Measurements from ENCODE around the gene GATAD1. TPM values are rescaled to one million over a fixed set of nuclear protein-coding genes. Genes with fewer than 3 reads are reported as not detected.

The GATAD1 gene
- total and polyA plus RNA-seq, 2 experiments from 2014 or later: 15.4 to 30.8 TPM

DNA sequence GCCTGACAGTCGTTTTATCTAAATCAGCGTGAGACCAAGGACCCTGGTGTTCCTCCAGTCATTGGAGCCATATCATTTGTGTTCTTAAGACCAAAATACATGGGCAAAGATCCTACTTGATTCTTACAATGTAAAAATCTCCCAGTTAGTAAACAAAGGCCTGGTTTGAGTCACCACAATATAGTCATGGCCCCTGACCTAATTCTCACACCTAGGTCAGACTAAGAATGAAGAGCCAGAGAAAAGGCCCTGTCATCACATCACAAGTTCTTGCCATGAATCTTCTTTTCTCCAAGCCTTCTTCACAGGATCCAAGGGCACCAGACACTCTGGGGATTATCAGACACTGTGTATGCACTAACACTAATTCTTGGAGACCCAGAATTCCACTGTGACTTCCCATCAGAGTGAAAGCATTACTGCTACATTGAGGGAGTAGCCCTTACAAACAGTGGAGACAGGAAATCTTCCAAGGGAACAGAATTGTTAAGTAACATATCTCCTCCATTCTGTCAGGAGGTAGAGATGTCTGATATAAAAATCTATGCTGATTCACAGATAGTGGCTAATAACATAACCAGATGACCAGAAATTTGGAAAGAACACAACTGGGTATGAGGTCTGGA, 38.1 kb downstream of the GATAD1 start (continued):
- TF ChIP-seq, protein P1, sequence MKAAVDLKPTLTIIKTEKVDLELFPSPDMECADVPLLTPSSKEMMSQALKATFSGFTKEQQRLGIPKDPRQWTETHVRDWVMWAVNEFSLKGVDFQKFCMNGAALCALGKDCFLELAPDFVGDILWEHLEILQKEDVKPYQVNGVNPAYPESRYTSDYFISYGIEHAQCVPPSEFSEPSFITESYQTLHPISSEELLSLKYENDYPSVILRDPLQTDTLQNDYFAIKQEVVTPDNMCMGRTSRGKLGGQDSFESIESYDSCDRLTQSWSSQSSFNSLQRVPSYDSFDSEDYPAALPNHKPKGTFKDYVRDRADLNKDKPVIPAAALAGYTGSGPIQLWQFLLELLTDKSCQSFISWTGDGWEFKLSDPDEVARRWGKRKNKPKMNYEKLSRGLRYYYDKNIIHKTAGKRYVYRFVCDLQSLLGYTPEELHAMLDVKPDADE (IDR thresholded peaks at IDR 0.05): no peak

GRCh38 chr7:92485974-92486373, 38.7 kb downstream of the GATAD1 start:
- TF ChIP-seq, protein P2, sequence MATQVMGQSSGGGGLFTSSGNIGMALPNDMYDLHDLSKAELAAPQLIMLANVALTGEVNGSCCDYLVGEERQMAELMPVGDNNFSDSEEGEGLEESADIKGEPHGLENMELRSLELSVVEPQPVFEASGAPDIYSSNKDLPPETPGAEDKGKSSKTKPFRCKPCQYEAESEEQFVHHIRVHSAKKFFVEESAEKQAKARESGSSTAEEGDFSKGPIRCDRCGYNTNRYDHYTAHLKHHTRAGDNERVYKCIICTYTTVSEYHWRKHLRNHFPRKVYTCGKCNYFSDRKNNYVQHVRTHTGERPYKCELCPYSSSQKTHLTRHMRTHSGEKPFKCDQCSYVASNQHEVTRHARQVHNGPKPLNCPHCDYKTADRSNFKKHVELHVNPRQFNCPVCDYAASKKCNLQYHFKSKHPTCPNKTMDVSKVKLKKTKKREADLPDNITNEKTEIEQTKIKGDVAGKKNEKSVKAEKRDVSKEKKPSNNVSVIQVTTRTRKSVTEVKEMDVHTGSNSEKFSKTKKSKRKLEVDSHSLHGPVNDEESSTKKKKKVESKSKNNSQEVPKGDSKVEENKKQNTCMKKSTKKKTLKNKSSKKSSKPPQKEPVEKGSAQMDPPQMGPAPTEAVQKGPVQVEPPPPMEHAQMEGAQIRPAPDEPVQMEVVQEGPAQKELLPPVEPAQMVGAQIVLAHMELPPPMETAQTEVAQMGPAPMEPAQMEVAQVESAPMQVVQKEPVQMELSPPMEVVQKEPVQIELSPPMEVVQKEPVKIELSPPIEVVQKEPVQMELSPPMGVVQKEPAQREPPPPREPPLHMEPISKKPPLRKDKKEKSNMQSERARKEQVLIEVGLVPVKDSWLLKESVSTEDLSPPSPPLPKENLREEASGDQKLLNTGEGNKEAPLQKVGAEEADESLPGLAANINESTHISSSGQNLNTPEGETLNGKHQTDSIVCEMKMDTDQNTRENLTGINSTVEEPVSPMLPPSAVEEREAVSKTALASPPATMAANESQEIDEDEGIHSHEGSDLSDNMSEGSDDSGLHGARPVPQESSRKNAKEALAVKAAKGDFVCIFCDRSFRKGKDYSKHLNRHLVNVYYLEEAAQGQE (IDR thresholded peaks at IDR 0.05; ENCODE audit: unreplicated experiment): no peak
- TF ChIP-seq STAT1 (IDR thresholded peaks at IDR 0.05; ENCODE audit: unreplicated experiment) (no peak), POLR2AphosphoS5 (IDR thresholded peaks at IDR 0.05; ENCODE audit: low read depth) (no peak), ZNF114 (CRISPR knock-in tag; IDR thresholded peaks at IDR 0.05) (no peak), NANOG (IDR thresholded peaks at IDR 0.05; ENCODE audit: borderline replicate concordance) (no peak), EZH2 (IDR thresholded peaks at IDR 0.05; ENCODE audit: low read depth, unreplicated experiment) (no peak)
- TF ChIP-seq, protein P1 (IDR thresholded peaks at IDR 0.05): no peak
- TF ChIP-seq, protein P3, sequence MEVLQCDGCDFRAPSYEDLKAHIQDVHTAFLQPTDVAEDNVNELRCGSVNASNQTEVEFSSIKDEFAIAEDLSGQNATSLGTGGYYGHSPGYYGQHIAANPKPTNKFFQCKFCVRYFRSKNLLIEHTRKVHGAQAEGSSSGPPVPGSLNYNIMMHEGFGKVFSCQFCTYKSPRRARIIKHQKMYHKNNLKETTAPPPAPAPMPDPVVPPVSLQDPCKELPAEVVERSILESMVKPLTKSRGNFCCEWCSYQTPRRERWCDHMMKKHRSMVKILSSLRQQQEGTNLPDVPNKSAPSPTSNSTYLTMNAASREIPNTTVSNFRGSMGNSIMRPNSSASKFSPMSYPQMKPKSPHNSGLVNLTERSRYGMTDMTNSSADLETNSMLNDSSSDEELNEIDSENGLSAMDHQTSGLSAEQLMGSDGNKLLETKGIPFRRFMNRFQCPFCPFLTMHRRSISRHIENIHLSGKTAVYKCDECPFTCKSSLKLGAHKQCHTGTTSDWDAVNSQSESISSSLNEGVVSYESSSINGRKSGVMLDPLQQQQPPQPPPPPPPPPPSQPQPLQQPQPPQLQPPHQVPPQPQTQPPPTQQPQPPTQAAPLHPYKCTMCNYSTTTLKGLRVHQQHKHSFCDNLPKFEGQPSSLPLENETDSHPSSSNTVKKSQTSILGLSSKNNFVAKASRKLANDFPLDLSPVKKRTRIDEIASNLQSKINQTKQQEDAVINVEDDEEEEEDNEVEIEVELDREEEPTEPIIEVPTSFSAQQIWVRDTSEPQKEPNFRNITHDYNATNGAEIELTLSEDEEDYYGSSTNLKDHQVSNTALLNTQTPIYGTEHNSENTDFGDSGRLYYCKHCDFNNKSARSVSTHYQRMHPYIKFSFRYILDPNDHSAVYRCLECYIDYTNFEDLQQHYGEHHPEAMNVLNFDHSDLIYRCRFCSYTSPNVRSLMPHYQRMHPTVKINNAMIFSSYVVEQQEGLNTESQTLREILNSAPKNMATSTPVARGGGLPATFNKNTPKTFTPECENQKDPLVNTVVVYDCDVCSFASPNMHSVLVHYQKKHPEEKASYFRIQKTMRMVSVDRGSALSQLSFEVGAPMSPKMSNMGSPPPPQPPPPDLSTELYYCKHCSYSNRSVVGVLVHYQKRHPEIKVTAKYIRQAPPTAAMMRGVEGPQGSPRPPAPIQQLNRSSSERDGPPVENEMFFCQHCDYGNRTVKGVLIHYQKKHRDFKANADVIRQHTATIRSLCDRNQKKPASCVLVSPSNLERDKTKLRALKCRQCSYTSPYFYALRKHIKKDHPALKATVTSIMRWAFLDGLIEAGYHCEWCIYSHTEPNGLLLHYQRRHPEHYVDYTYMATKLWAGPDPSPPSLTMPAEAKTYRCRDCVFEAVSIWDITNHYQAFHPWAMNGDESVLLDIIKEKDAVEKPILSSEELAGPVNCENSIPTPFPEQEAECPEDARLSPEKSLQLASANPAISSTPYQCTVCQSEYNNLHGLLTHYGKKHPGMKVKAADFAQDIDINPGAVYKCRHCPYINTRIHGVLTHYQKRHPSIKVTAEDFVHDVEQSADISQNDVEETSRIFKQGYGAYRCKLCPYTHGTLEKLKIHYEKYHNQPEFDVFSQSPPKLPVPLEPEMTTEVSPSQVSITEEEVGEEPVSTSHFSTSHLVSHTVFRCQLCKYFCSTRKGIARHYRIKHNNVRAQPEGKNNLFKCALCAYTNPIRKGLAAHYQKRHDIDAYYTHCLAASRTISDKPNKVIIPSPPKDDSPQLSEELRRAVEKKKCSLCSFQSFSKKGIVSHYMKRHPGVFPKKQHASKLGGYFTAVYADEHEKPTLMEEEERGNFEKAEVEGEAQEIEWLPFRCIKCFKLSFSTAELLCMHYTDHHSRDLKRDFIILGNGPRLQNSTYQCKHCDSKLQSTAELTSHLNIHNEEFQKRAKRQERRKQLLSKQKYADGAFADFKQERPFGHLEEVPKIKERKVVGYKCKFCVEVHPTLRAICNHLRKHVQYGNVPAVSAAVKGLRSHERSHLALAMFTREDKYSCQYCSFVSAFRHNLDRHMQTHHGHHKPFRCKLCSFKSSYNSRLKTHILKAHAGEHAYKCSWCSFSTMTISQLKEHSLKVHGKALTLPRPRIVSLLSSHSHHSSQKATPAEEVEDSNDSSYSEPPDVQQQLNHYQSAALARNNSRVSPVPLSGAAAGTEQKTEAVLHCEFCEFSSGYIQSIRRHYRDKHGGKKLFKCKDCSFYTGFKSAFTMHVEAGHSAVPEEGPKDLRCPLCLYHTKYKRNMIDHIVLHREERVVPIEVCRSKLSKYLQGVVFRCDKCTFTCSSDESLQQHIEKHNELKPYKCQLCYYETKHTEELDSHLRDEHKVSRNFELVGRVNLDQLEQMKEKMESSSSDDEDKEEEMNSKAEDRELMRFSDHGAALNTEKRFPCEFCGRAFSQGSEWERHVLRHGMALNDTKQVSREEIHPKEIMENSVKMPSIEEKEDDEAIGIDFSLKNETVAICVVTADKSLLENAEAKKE (CRISPR knock-in tag; IDR thresholded peaks at IDR 0.05): no peak
- ATAC-seq (no peak), DNase-seq (ENCODE audit: low spot score) (no peak)
- Histone ChIP-seq H3K79me2 (replicated peaks; ENCODE audit: insufficient read depth) (no peaks in the 10 kb centered on the region), H3K4me2 (no peak overlapping the region), H3F3A (replicated peaks; ENCODE audit: low read depth) (no peaks in the 10 kb centered on the region), H2AFZ (no peak overlapping the region), H4K20me1 (replicated peaks; ENCODE audit: insufficient read depth) (no peaks in the 10 kb centered on the region), H3K27me3 (ENCODE audit: insufficient read depth) (no peaks in the 10 kb centered on the region), H3K4me1 (ENCODE audit: insufficient read depth) (no peaks in the 10 kb centered on the region), H3K9me2 (ENCODE audit: insufficient read depth) (no peaks in the 10 kb centered on the region), H3K36me3 (ENCODE audit: insufficient read depth) (peaks cover 10% of the 10 kb centered on the region; the same call in 1 of the 2 replicates), H3K27ac (ENCODE audit: low read depth) (no peak overlapping the region), H3K4me3 (no peak overlapping the region)
- peaks cover 25% of the 10 kb centered on the region for H3K36me3 Mint-ChIP-seq (ENCODE audit: low read depth)
- no peak overlapping the region for H3K4me3 Mint-ChIP-seq
- no peak overlapping the region for H3K27ac Mint-ChIP-seq
- no peaks in the 10 kb centered on the region for H3K27me3 Mint-ChIP-seq (ENCODE audit: insufficient read depth, low read depth, poor library complexity)
- no peaks in the 10 kb centered on the region for H3K9me3 Mint-ChIP-seq
- no peaks in the 10 kb centered on the region for H3K4me1 Mint-ChIP-seq

All from GM23338 (cell line).